Tibial artery (tissue), 4 donors: ENCODE data around the gene SLC39A10.

Source experiments
- DNase-seq, 2 donors: peaks; one replicate each; pipeline ENCODE4 v3.0.0-alpha.2; 2019
- H3K27ac ChIP-seq, 2 donors: fragments of 200-600 bp; sonication (generic) in 1 of 2; 1 replicate in 1 of 2; 2 replicates in 1 of 2; pipeline ENCODE4 v1.5.1; 2018 to 2019; ENCODE audit warnings: mild to moderate bottlenecking in 1 of 2
- H3K27me3 ChIP-seq, 2 donors: fragments of 200-600 bp; sonication (generic) in 1 of 2; one replicate each; pipeline versions ENCODE4 v1.5.1 to v1.6.0; 2016 to 2019
- H3K36me3 ChIP-seq, 3 donors: fragments of 200-600 bp; sonication (generic) in 2 of 3; one replicate each; pipeline ENCODE4 v1.5.1; 2016 to 2019; ENCODE audit warnings: mild to moderate bottlenecking in 2 of 3
- H3K4me1 ChIP-seq, 4 donors: fragments of 200-600 bp; sonication (generic) in 2 of 4; 1 replicate in 3 of 4; 2 replicates in 1 of 4; pipeline ENCODE4 v1.5.1; 2016 to 2019
- H3K4me3 ChIP-seq, 2 donors: fragments of 200-600 bp; sonication (generic) in 1 of 2; 1 replicate in 1 of 2; 2 replicates in 1 of 2; pipeline ENCODE4 v1.5.1; 2018 to 2019; ENCODE audit warnings: mild to moderate bottlenecking in 2 of 2
- H3K9me3 ChIP-seq, 3 donors: fragments of 200-600 bp; sonication (generic) in 1 of 3; one replicate each; pipeline ENCODE4 v1.5.1; 2016 to 2019
- CTCF ChIP-seq, 2 experiments: fragments of 200-600 bp in 1 of 2; fragments of 450-650 bp in 1 of 2; IDR thresholded peaks; one replicate each; pipeline ENCODE4 v1.5.1; 2017 to 2019; ENCODE audit warnings: antibody characterized with exemption in 2 of 2, mild to moderate bottlenecking in 1 of 2, moderate library complexity in 1 of 2
- intact Hi-C: fragments of 100-400 bp; cut with DNase I; formaldehyde crosslinking; loops from one replicate; pipeline ENCODE4 v1.15.0; 2023; ENCODE audit warnings: low total_unique reads

The SLC39A10 gene

GRCh38 chr2:195652911-195653310 is 4.1 kb upstream of the SLC39A10 start:
- Histone ChIP-seq H3K9me3 (no peaks in the 10 kb centered on the region), H3K27ac (no peak overlapping the region), H3K4me1 (no peaks in the 10 kb centered on the region), H3K4me3 (no peak overlapping the region), H3K27me3 (no peaks in the 10 kb centered on the region), H3K36me3 (no peaks in the 10 kb centered on the region)
- intact Hi-C loops, result loop anchor here (10.0 kb wide), 1 partner anchor 412 kb away; the partner anchor contains the start of gene DNAH7
- no peak for TF ChIP-seq CTCF (IDR thresholded peaks at IDR 0.05)
- no peak for DNase-seq

DNA sequence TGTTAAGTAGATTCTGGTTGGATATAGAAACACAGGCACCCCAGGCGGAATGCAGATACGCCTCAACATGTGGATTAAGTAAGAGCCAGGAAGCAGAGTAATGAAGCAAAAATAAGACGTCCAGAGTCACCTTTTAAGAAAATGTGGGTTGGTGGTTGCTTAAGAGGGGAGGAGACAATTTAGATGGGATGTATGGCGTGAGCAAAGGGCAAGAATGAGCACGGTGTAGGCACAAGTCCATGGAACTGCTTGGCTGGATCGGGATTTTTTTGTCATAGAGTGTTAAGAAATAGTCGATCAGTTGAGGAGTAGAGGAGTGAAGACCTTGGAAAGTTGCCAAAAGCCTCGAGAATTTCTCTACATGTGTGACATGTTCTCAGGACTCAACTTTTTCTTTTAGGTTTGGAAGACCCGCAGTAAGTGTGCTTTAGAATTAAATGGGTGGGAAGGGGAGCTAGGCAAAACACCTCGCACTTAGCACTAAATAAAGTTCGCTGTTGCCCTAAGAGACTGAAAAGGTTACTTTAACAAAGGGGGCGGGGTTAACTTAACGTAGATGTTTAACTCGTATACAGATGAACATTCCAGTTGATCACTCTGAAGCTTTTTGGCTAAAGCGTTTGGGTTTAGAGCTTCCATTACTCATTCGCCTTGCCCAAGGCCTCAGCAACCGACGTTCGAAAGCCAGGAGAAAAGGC is 716 bp upstream of the SLC39A10 start:
- H3K4me1 ChIP-seq, result peaks cover 0 to 20% (median 11%) of the 10 kb centered on the region in 4 donors
- intact Hi-C loops, result loop anchor here (10.0 kb wide), 1 partner anchor 408 kb away; the partner anchor contains the start of gene DNAH7
- DNase-seq, result no peak
- H3K4me3 ChIP-seq, result peak overlapping the region; percentile 74 to 90
- no peak for TF ChIP-seq CTCF (IDR thresholded peaks at IDR 0.05)
- peak overlapping the region; percentile 65 to 97 for H3K27ac ChIP-seq
- H3K9me3 ChIP-seq, result no peaks in the 10 kb centered on the region
- no peaks in the 10 kb centered on the region for H3K27me3 ChIP-seq
- H3K36me3 ChIP-seq, result no peaks in the 10 kb centered on the region

- Histone ChIP-seq H3K27ac (peak overlapping the region; percentile 97), H3K36me3 (no peaks in the 10 kb centered on the region), H3K9me3 (no peaks in the 10 kb centered on the region), H3K27me3 (no peaks in the 10 kb centered on the region), H3K4me3 (peak overlapping the region; percentile 74 to 90), H3K4me1 (peaks cover 0 to 29% (median 11%) of the 10 kb centered on the region in 4 donors)
- peak; percentile 83 to 85 for DNase-seq
- no peak for TF ChIP-seq CTCF (IDR thresholded peaks at IDR 0.05)
- intact Hi-C loops, result loop anchor here (10.0 kb wide), 1 partner anchor 407 kb away; the partner anchor contains the start of gene DNAH7
Measured at GRCh38 chr2:195657634-195658540, 861 bp downstream of the SLC39A10 start.

DNA sequence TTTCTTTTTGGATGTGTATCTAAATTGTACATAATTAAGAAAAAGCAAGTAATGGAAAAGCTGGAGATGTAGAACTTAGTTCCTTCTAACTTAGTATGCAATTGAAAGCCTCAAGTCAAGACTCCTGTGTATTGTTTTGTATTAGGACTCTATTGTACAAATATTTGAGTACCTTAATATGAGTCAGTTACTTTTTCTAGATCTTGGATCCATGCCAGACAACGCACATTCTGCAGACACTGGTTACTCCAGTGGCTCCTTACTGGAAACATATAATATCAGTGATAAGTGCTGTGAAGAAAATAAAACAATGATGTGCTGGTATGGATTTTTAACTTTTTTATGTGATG is 1.5 kb downstream of the SLC39A10 start:
- Histone ChIP-seq H3K4me3 (peak overlapping the region; percentile 74 to 90), H3K27ac (peak overlapping the region; percentile 97), H3K9me3 (no peaks in the 10 kb centered on the region), H3K36me3 (no peaks in the 10 kb centered on the region), H3K4me1 (peaks cover 0 to 33% (median 11%) of the 10 kb centered on the region in 4 donors), H3K27me3 (no peaks in the 10 kb centered on the region)
- intact Hi-C loops, result loop anchor here (10.0 kb wide), 1 partner anchor 406 kb away; the partner anchor contains the start of gene DNAH7
- no peak for TF ChIP-seq CTCF (IDR thresholded peaks at IDR 0.05)
- DNase-seq, result no peak

DNA sequence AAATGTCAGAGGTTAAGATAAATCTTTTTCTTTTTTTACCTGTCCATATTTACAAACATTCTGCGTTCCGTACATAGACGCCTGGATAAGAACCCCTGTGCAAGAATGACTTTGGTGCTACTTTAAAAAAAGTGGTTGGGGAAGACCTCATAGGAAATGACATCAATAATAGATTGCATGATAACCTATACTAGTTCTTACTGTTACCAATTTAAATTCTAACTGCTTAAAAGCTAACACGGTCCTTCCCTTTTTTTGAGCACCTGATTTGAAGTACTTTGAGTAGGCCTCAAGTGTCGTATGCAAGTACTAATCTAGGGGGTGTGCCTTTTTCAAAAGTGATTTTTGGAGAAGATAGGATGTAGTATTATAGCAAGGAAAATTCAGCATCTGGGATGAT is 2.1 kb downstream of the SLC39A10 start:
- no peak for DNase-seq
- intact Hi-C loops, result loop anchor here (10.0 kb wide), 1 partner anchor 406 kb away; the partner anchor contains the start of gene DNAH7

More for the DNA sequence above, 2.1 kb downstream of the SLC39A10 start:
- Histone ChIP-seq H3K4me1 (peaks cover 0 to 33% (median 11%) of the 10 kb centered on the region in 4 donors), H3K9me3 (no peaks in the 10 kb centered on the region), H3K27me3 (no peaks in the 10 kb centered on the region), H3K36me3 (no peaks in the 10 kb centered on the region), H3K4me3 (peak overlapping the region; percentile 74 to 90), H3K27ac (peak overlapping the region in 1 of 2 donors; percentile 97)
- TF ChIP-seq CTCF (IDR thresholded peaks at IDR 0.05), result no peak
